ENCODE results near the gene ARHGAP26.

- TF ChIP-seq, protein P1, sequence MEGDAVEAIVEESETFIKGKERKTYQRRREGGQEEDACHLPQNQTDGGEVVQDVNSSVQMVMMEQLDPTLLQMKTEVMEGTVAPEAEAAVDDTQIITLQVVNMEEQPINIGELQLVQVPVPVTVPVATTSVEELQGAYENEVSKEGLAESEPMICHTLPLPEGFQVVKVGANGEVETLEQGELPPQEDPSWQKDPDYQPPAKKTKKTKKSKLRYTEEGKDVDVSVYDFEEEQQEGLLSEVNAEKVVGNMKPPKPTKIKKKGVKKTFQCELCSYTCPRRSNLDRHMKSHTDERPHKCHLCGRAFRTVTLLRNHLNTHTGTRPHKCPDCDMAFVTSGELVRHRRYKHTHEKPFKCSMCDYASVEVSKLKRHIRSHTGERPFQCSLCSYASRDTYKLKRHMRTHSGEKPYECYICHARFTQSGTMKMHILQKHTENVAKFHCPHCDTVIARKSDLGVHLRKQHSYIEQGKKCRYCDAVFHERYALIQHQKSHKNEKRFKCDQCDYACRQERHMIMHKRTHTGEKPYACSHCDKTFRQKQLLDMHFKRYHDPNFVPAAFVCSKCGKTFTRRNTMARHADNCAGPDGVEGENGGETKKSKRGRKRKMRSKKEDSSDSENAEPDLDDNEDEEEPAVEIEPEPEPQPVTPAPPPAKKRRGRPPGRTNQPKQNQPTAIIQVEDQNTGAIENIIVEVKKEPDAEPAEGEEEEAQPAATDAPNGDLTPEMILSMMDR (IDR thresholded peaks at IDR 0.05; ENCODE audit: extremely low read depth in 1 of 2, insufficient read depth in 1 of 2, low read depth in 1 of 2, low read length in 2 of 2): no peak
- peak; percentile 54 for TF ChIP-seq GATA2 (IDR thresholded peaks at IDR 0.05; ENCODE audit: insufficient read depth, insufficient read length, low read depth, low read length)
- TF ChIP-seq, protein P2, sequence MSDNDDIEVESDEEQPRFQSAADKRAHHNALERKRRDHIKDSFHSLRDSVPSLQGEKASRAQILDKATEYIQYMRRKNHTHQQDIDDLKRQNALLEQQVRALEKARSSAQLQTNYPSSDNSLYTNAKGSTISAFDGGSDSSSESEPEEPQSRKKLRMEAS (IDR thresholded peaks at IDR 0.05; ENCODE audit: insufficient read depth, insufficient read length): no peak
- no peak for TF ChIP-seq POLR2A (IDR thresholded peaks at IDR 0.05; ENCODE audit: low read depth, low read length)
- TF ChIP-seq POLR2AphosphoS5 (IDR thresholded peaks at IDR 0.05; ENCODE audit: insufficient read depth, low read depth, low read length): no peak
- TF ChIP-seq EZH2 (IDR thresholded peaks at IDR 0.05; ENCODE audit: borderline replicate concordance, low read depth, low read length, severe bottlenecking): no peak
Measured at GRCh38 chr5:143083006-143083405, 312.8 kb downstream of the ARHGAP26 start.
